Measurements from ENCODE around the gene MTURN. TPM values are rescaled to one million over a fixed set of nuclear protein-coding genes. Genes with fewer than 3 reads are reported as not detected.

The MTURN gene
- total RNA-seq, 1 experiment from 2014 or later, result 5.4 TPM

GRCh38 chr7:30147785-30148184 lies 13.0 kb downstream of the MTURN start:
- no peak overlapping the region for H3K4me2 ChIP-seq (ENCODE audit: low read length)
- no TSS peak for BruUV-seq (replicated peaks)
- TF ChIP-seq EZH2phosphoT487 (IDR thresholded peaks at IDR 0.05; ENCODE audit: borderline replicate concordance, low read length), result no peak
- TF ChIP-seq CTCF (conservative IDR thresholded peaks at IDR 0.05; ENCODE audit: low read depth, low read length), result no peak
- no peak for TF ChIP-seq EZH2 (IDR thresholded peaks at IDR 0.05; ENCODE audit: low read length, unreplicated experiment)
- no peak overlapping the region for H3K9ac ChIP-seq (ENCODE audit: low read length)
- no peaks in the 10 kb centered on the region for H3K36me3 ChIP-seq (ENCODE audit: low read depth, low read length)
- no peak for ATAC-seq
- no peaks in the 10 kb centered on the region for H4K20me1 ChIP-seq (ENCODE audit: low read length)
- no peak overlapping the region for H3K27ac ChIP-seq (ENCODE audit: low read length)
- DNase-seq, result no peak
- H3K9me3 ChIP-seq (ENCODE audit: low read length), result no peaks in the 10 kb centered on the region
- peaks cover 18% of the 10 kb centered on the region for H3K4me1 ChIP-seq (ENCODE audit: insufficient read depth, low read length)
- H3K27me3 ChIP-seq (ENCODE audit: low read length), result no peaks in the 10 kb centered on the region
- H3K79me2 ChIP-seq (ENCODE audit: low read length), result no peaks in the 10 kb centered on the region
- no peak overlapping the region for H3K4me3 ChIP-seq (ENCODE audit: low read length)
- intact Hi-C loops (cut with micrococcal nuclease), result no loop called here
- no peaks in the 10 kb centered on the region for H3K9me2 ChIP-seq (replicated peaks; ENCODE audit: low read length)
- ChIA-PET POLR2A (ENCODE audit: unreplicated experiment) (no interaction called here), CTCF (no interaction called here)
- H2AFZ ChIP-seq (ENCODE audit: low read length), result no peak overlapping the region
- peaks cover 6% of the 10 kb centered on the region for H3F3A ChIP-seq (ENCODE audit: low read length, unreplicated experiment)

- H3K9ac ChIP-seq (ENCODE audit: low read length), result no peak overlapping the region
- BruUV-seq (replicated peaks), result no TSS peak
Measured at GRCh38 chr7:30148426-30148825, 13.6 kb downstream of the MTURN start.

More at GRCh38 chr7:30148426-30148825, 13.6 kb downstream of the MTURN start:
- Histone ChIP-seq H3K9me2 (replicated peaks; ENCODE audit: low read length) (no peaks in the 10 kb centered on the region), H3K4me2 (ENCODE audit: low read length) (no peak overlapping the region), H4K20me1 (ENCODE audit: low read length) (no peaks in the 10 kb centered on the region), H3K36me3 (ENCODE audit: low read depth, low read length) (no peaks in the 10 kb centered on the region), H2AFZ (ENCODE audit: low read length) (no peak overlapping the region), H3K4me3 (ENCODE audit: low read length) (no peak overlapping the region), H3K79me2 (ENCODE audit: low read length) (no peaks in the 10 kb centered on the region), H3K27ac (ENCODE audit: low read length) (no peak overlapping the region), H3F3A (ENCODE audit: low read length, unreplicated experiment) (peaks cover 1% of the 10 kb centered on the region), H3K27me3 (ENCODE audit: low read length) (no peaks in the 10 kb centered on the region), H3K9me3 (ENCODE audit: low read length) (no peaks in the 10 kb centered on the region), H3K4me1 (ENCODE audit: insufficient read depth, low read length) (peaks cover 11% of the 10 kb centered on the region)
- ChIA-PET POLR2A (ENCODE audit: unreplicated experiment) (no interaction called here), CTCF (no interaction called here)
- intact Hi-C loops (cut with micrococcal nuclease), result no loop called here
- DNase-seq (no peak), ATAC-seq (no peak)
- no peak for TF ChIP-seq EZH2 (IDR thresholded peaks at IDR 0.05; ENCODE audit: low read length, unreplicated experiment)
- no peak for TF ChIP-seq EZH2phosphoT487 (IDR thresholded peaks at IDR 0.05; ENCODE audit: borderline replicate concordance, low read length)
- TF ChIP-seq CTCF (conservative IDR thresholded peaks at IDR 0.05; ENCODE audit: low read depth, low read length), result no peak

Measured in PC-3 (cell line).